ENCODE measurements around the gene PISD. TPM values are rescaled to one million over a fixed set of nuclear protein-coding genes. Genes with fewer than 3 reads are reported as not detected.
A peak's percentile ranks its signal among the peaks of the same experiment; 100 is the strongest.
"Not testable (repeated sequence)": the region's sequence is repeated elsewhere in the genome, so short reads cannot be mapped to it uniquely, and the experiment has no call there.

Gene PISD
- total and polyA plus RNA-seq, 4 donors: 16.0 to 38.8 (median 33.8) TPM

GRCh38 chr22:31682751-31683150, 20.7 kb upstream of the PISD start:
- intact Hi-C loops (cut with DNase I): loop anchor here in 1 of 2 donors (5.0 kb wide), 1 partner anchor 70 kb away; the partner anchor contains the start of genes DEPDC5 and PRR14L
- H3K36me3 ChIP-seq (ENCODE audit: control insufficient read depth in 1 of 2, insufficient read depth in 2 of 2, low read length in 1 of 2): peaks cover 0 to 2% of the 10 kb centered on the region in 2 donors
- H3K27me3 ChIP-seq (ENCODE audit: control insufficient read depth in 1 of 2, insufficient read depth in 2 of 2, low read length in 1 of 2): no peaks in the 10 kb centered on the region
- DNase-seq (peak in 1 of 2 donors; percentile 67), ATAC-seq (ENCODE audit: low FRiP score) (no peak)
- H3K9me3 ChIP-seq (ENCODE audit: control insufficient read depth, low read length): no peaks in the 10 kb centered on the region
- H3K4me3 ChIP-seq (ENCODE audit: low read length in 2 of 2): no peak overlapping the region
- peaks cover 0 to 9% of the 10 kb centered on the region in 2 donors for H3K4me1 ChIP-seq (ENCODE audit: control insufficient read depth in 1 of 2, insufficient read depth in 2 of 2, low read length in 2 of 2)
- WGBS, 2 donors: 81 to 86% methylated on average over 7 of the region's 7 CpGs
- H3K27ac ChIP-seq (ENCODE audit: low read depth in 1 of 2, low read length in 2 of 2): peak overlapping the region; percentile 8 to 81

- Histone ChIP-seq H3K9me3 (ENCODE audit: control insufficient read depth, low read length) (no peaks in the 10 kb centered on the region), H3K36me3 (ENCODE audit: control insufficient read depth in 1 of 2, insufficient read depth in 2 of 2, low read length in 1 of 2) (peaks cover 0 to 2% of the 10 kb centered on the region in 2 donors), H3K27me3 (ENCODE audit: control insufficient read depth in 1 of 2, insufficient read depth in 2 of 2, low read length in 1 of 2) (no peaks in the 10 kb centered on the region), H3K27ac (ENCODE audit: low read depth in 1 of 2, low read length in 2 of 2) (peak overlapping the region; percentile 8 to 86), H3K4me1 (ENCODE audit: control insufficient read depth in 1 of 2, insufficient read depth in 2 of 2, low read length in 2 of 2) (peaks cover 0 to 9% of the 10 kb centered on the region in 2 donors), H3K4me3 (ENCODE audit: low read length in 2 of 2) (no peak overlapping the region)
- ATAC-seq (ENCODE audit: low FRiP score): no peak
- intact Hi-C loops (cut with DNase I): loop anchor here in 1 of 2 donors (5.0 kb wide), 1 partner anchor 71 kb away; the partner anchor contains the start of genes DEPDC5 and PRR14L
- 14 to 15% methylated on average over 17 of the region's 17 CpGs for WGBS, 2 donors
- DNase-seq: peak; percentile 34 to 76
Measured at GRCh38 chr22:31681349-31682345, 19.6 kb upstream of the PISD start.

- intact Hi-C loops (cut with DNase I): loop anchor here in 1 of 2 donors (5.0 kb wide), 1 partner anchor 71 kb away; the partner anchor contains the start of genes DEPDC5 and PRR14L
Measured at GRCh38 chr22:31680861-31681341, 18.9 kb upstream of the PISD start.

DNA sequence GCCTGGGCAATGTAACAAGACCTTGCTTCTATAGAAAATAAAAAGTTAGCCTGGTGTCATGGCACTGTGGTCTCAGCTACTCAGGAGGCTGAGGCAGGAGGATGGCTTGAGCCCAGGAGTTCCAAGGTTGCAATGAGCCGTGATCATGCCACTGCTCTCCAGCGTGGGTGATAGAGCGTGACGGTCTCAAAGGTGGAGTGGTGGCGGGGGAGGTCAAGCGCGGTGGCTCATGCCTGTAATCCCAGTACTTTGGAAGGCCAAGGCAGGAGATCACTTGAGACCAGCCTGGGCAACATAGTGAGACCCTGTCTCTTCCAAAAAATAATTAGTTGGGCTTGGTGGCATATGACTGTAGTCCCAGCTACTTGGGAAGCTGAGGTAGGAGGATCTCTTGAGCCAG, 16.7 kb upstream of the PISD start:
- DNase-seq (no peak), ATAC-seq (ENCODE audit: low FRiP score) (no peak)
- Histone ChIP-seq H3K27me3 (ENCODE audit: control insufficient read depth in 1 of 2, insufficient read depth in 2 of 2, low read length in 1 of 2) (no peaks in the 10 kb centered on the region), H3K36me3 (ENCODE audit: control insufficient read depth in 1 of 2, insufficient read depth in 2 of 2, low read length in 1 of 2) (no peaks in the 10 kb centered on the region), H3K9me3 (ENCODE audit: control insufficient read depth, low read length) (no peaks in the 10 kb centered on the region), H3K27ac (ENCODE audit: low read depth in 1 of 2, low read length in 2 of 2) (peak overlapping the region in 1 of 2 donors; percentile 4), H3K4me1 (ENCODE audit: control insufficient read depth in 1 of 2, insufficient read depth in 2 of 2, low read length in 2 of 2) (peaks cover 0 to 9% of the 10 kb centered on the region in 2 donors), H3K4me3 (ENCODE audit: low read length in 2 of 2) (no peak overlapping the region)
- WGBS, 2 donors: 94 to 95% methylated on average over 7 of the region's 7 CpGs
- intact Hi-C loops (cut with DNase I): loop anchor here in 1 of 2 donors (5.0 kb wide), 1 partner anchor 269 kb away; no protein-coding TSS in a partner anchor

More at GRCh38 chr22:31680861-31681341, 18.9 kb upstream of the PISD start:
- Histone ChIP-seq H3K4me3 (ENCODE audit: low read length in 2 of 2) (no peak overlapping the region), H3K4me1 (ENCODE audit: control insufficient read depth in 1 of 2, insufficient read depth in 2 of 2, low read length in 2 of 2) (peaks cover 0 to 9% of the 10 kb centered on the region in 2 donors), H3K27me3 (ENCODE audit: control insufficient read depth in 1 of 2, insufficient read depth in 2 of 2, low read length in 1 of 2) (no peaks in the 10 kb centered on the region), H3K9me3 (ENCODE audit: control insufficient read depth, low read length) (no peaks in the 10 kb centered on the region), H3K27ac (ENCODE audit: low read depth in 1 of 2, low read length in 2 of 2) (peak overlapping the region in 1 of 2 donors; percentile 87), H3K36me3 (ENCODE audit: control insufficient read depth in 1 of 2, insufficient read depth in 2 of 2, low read length in 1 of 2) (peaks cover 0 to 2% of the 10 kb centered on the region in 2 donors)
- ATAC-seq (ENCODE audit: low FRiP score) (no peak), DNase-seq (peak in 1 of 2 donors; percentile 51)
- WGBS, 2 donors: 13 to 17% methylated on average over 9 of the region's 9 CpGs

DNA sequence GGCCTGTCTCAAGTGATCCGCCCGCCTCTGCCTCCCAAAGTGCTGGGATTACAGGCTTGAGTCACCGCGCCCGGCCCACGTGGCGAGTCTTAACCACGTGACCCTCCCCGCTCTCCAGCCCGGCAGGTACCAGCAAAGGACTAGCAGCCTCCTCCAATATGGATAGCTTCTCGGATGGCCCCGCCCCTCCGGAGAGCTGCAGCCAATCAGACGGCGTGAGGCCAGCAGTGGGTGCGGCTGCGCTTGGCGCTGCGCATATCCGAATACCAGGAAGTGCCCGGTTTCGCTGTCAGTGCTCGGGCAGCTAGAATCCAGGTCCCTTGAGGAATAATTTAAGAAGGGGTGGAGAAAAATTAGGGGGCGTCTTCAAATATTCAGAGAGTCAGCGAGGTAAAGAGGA, 14.7 kb upstream of the PISD start:
- Histone ChIP-seq H3K27me3 (ENCODE audit: control insufficient read depth in 1 of 2, insufficient read depth in 2 of 2, low read length in 1 of 2) (no peaks in the 10 kb centered on the region), H3K4me1 (ENCODE audit: control insufficient read depth in 1 of 2, insufficient read depth in 2 of 2, low read length in 2 of 2) (peaks cover 0 to 5% of the 10 kb centered on the region in 2 donors), H3K27ac (ENCODE audit: low read depth in 1 of 2, low read length in 2 of 2) (peak overlapping the region in 1 of 2 donors; percentile 41), H3K4me3 (ENCODE audit: low read length in 2 of 2) (no peak overlapping the region), H3K36me3 (ENCODE audit: control insufficient read depth in 1 of 2, insufficient read depth in 2 of 2, low read length in 1 of 2) (no peaks in the 10 kb centered on the region), H3K9me3 (ENCODE audit: control insufficient read depth, low read length) (no peaks in the 10 kb centered on the region)
- DNase-seq (peak; percentile 98), ATAC-seq (ENCODE audit: low FRiP score) (peak; percentile 96)
- intact Hi-C loops (cut with DNase I): loop anchor here in 1 of 2 donors (5.0 kb wide), 1 partner anchor 271 kb away; no protein-coding TSS in a partner anchor
- 2 to 3% methylated on average over 25 of the region's 25 CpGs for WGBS, 2 donors

GRCh38 chr22:31674219-31674618, 12.2 kb upstream of the PISD start:
- H3K9me3 ChIP-seq (ENCODE audit: control insufficient read depth, low read length); ATAC-seq (ENCODE audit: low FRiP score); H3K4me3 ChIP-seq (ENCODE audit: low read length in 2 of 2); H3K4me1 ChIP-seq (ENCODE audit: control insufficient read depth in 1 of 2, insufficient read depth in 2 of 2, low read length in 2 of 2); H3K27me3 ChIP-seq (ENCODE audit: control insufficient read depth in 1 of 2, insufficient read depth in 2 of 2, low read length in 1 of 2); intact Hi-C loops (cut with DNase I); H3K36me3 ChIP-seq (ENCODE audit: control insufficient read depth in 1 of 2, insufficient read depth in 2 of 2, low read length in 1 of 2); H3K27ac ChIP-seq (ENCODE audit: low read depth in 1 of 2, low read length in 2 of 2): not testable (repeated sequence)
- DNase-seq: peak in 1 of 2 donors; percentile 25
- WGBS, 2 donors: 70% methylated on average over 5 of the region's 5 CpGs

- ATAC-seq (ENCODE audit: low FRiP score); H3K27me3 ChIP-seq (ENCODE audit: control insufficient read depth in 1 of 2, insufficient read depth in 2 of 2, low read length in 1 of 2); H3K27ac ChIP-seq (ENCODE audit: low read depth in 1 of 2, low read length in 2 of 2); H3K4me3 ChIP-seq (ENCODE audit: low read length in 2 of 2); H3K36me3 ChIP-seq (ENCODE audit: control insufficient read depth in 1 of 2, insufficient read depth in 2 of 2, low read length in 1 of 2); H3K4me1 ChIP-seq (ENCODE audit: control insufficient read depth in 1 of 2, insufficient read depth in 2 of 2, low read length in 2 of 2); intact Hi-C loops (cut with DNase I); H3K9me3 ChIP-seq (ENCODE audit: control insufficient read depth, low read length): not testable (repeated sequence)
- 86 to 87% methylated on average over 4 of the region's 4 CpGs for WGBS, 2 donors
- peak in 1 of 2 donors; percentile 0 for DNase-seq
Measured at GRCh38 chr22:31668849-31669248, 6.8 kb upstream of the PISD start.

DNA sequence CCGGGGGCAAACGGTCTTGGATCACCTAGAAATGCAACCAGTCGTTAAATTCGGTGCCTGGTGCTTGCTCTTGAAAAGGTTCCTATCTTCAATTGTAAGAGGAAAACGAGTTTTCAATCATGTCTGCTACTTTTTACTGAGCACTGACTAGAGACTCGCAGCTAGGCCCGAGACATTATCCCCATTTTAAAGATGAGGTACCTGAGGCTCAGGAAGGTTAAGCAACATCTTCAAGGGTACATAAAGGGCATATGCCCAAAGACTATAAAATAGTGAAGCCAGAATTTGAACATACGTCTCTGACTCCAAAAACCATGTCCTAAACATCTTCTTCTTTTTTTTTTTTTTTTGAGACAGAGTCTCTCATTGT, 638 bp upstream of the PISD start:
- ATAC-seq (ENCODE audit: low FRiP score) (no peak), DNase-seq (no peak)
- no peaks in the 10 kb centered on the region for H3K27me3 ChIP-seq (ENCODE audit: control insufficient read depth in 1 of 2, insufficient read depth in 2 of 2, low read length in 1 of 2)
- H3K4me3 ChIP-seq (ENCODE audit: low read length in 2 of 2): peak overlapping the region in 1 of 2 donors; percentile 75
- WGBS, 2 donors: 57 to 62% methylated on average over 8 of the region's 8 CpGs
- no peaks in the 10 kb centered on the region for H3K36me3 ChIP-seq (ENCODE audit: control insufficient read depth in 1 of 2, insufficient read depth in 2 of 2, low read length in 1 of 2)
- intact Hi-C loops (cut with DNase I): loop anchor here (1.0 to 5.0 kb wide), 2 partner anchors 90 to 91 kb away; partner anchors contain the start of genes DEPDC5 (in 1 of the 2) and PRR14L (in 1 of the 2)
- H3K27ac ChIP-seq (ENCODE audit: low read depth in 1 of 2, low read length in 2 of 2): no peak overlapping the region
- H3K4me1 ChIP-seq (ENCODE audit: control insufficient read depth in 1 of 2, insufficient read depth in 2 of 2, low read length in 2 of 2): peaks cover 0 to 3% of the 10 kb centered on the region in 2 donors
- H3K9me3 ChIP-seq (ENCODE audit: control insufficient read depth, low read length): no peaks in the 10 kb centered on the region
